HL-60 (cell line): Measurements from ENCODE around the gene TNFAIP8.

ENCODE experiments used
- GABPA ChIP-seq: IDR thresholded peaks from 2 replicates; pipeline ENCODE4 v1.6.1; 2012; ENCODE audit warnings: low read depth
- SPI1 ChIP-seq: IDR thresholded peaks from 2 replicates; pipeline ENCODE4 v1.6.1; 2012; ENCODE audit warnings: low read depth, mild to moderate bottlenecking, borderline replicate concordance
- TF ChIP-seq, protein P1 (sequence below): IDR thresholded peaks from one replicate; pipeline ENCODE4 v1.5.1; 2011; ENCODE audit warnings: low read length, control low read depth, inconsistent platforms; ENCODE audit not compliant: insufficient read depth
- TF ChIP-seq, protein P2 (sequence below): IDR thresholded peaks from 2 replicates; pipeline ENCODE4 v1.6.1; 2012; ENCODE audit warnings: low read depth; ENCODE audit not compliant: insufficient replicate concordance

- TF ChIP-seq, protein P1, sequence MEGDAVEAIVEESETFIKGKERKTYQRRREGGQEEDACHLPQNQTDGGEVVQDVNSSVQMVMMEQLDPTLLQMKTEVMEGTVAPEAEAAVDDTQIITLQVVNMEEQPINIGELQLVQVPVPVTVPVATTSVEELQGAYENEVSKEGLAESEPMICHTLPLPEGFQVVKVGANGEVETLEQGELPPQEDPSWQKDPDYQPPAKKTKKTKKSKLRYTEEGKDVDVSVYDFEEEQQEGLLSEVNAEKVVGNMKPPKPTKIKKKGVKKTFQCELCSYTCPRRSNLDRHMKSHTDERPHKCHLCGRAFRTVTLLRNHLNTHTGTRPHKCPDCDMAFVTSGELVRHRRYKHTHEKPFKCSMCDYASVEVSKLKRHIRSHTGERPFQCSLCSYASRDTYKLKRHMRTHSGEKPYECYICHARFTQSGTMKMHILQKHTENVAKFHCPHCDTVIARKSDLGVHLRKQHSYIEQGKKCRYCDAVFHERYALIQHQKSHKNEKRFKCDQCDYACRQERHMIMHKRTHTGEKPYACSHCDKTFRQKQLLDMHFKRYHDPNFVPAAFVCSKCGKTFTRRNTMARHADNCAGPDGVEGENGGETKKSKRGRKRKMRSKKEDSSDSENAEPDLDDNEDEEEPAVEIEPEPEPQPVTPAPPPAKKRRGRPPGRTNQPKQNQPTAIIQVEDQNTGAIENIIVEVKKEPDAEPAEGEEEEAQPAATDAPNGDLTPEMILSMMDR, result no peak
- TF ChIP-seq GABPA (no peak), SPI1 (no peak)
- TF ChIP-seq, protein P2, sequence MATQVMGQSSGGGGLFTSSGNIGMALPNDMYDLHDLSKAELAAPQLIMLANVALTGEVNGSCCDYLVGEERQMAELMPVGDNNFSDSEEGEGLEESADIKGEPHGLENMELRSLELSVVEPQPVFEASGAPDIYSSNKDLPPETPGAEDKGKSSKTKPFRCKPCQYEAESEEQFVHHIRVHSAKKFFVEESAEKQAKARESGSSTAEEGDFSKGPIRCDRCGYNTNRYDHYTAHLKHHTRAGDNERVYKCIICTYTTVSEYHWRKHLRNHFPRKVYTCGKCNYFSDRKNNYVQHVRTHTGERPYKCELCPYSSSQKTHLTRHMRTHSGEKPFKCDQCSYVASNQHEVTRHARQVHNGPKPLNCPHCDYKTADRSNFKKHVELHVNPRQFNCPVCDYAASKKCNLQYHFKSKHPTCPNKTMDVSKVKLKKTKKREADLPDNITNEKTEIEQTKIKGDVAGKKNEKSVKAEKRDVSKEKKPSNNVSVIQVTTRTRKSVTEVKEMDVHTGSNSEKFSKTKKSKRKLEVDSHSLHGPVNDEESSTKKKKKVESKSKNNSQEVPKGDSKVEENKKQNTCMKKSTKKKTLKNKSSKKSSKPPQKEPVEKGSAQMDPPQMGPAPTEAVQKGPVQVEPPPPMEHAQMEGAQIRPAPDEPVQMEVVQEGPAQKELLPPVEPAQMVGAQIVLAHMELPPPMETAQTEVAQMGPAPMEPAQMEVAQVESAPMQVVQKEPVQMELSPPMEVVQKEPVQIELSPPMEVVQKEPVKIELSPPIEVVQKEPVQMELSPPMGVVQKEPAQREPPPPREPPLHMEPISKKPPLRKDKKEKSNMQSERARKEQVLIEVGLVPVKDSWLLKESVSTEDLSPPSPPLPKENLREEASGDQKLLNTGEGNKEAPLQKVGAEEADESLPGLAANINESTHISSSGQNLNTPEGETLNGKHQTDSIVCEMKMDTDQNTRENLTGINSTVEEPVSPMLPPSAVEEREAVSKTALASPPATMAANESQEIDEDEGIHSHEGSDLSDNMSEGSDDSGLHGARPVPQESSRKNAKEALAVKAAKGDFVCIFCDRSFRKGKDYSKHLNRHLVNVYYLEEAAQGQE, result no peak
Measured at GRCh38 chr5:119321569-119322311, 34.1 kb upstream of the TNFAIP8 start.
